Heart left ventricle (tissue), 13 donors: ENCODE measurements around the gene TPRN.
A peak's percentile ranks its signal among the peaks of the same experiment; 100 is the strongest.

Source experiments
- CTCF ChIP-seq, 12 donors: fragments of 200-600 bp; sonication (generic) in 4 of 12; IDR thresholded peaks; one replicate each; pipeline versions ENCODE4 v1.5.0 to v1.8.0; 2018 to 2022; ENCODE audit warnings: antibody characterized with exemption in 12 of 12, mild to moderate bottlenecking in 5 of 12
- POLR2A ChIP-seq, 2 donors: fragments of 450-650 bp; IDR thresholded peaks; one replicate each; pipeline ENCODE4 v1.6.1; 2017; ENCODE audit warnings: antibody characterized with exemption in 2 of 2, mild to moderate bottlenecking in 2 of 2, moderate library complexity in 2 of 2
- donor health status: ischemic (EF 13 %, LVEDD 7.1; RV severe dilation, severe dysfunction).
- donor health status: DM: no; HTN: yes; CAD: no.
- donor health status: DM: no; HTN: no; CAD: no.
- donor health status: ischemic (EF 25% LVEDD 6.9; RV normal size, moderate dysfunction).
- donor health status: ischemic (EF 25% LVEDD 5.7; RV mildly dilated, moderate dysfunction).
- donor health status: ischemic (EF 35%, LVEDD 5.7; RV mildly dilated, moderate dysfunction).
- donor health status: nonischemic (EF 11% LVEDD 7.7; RV severe dilation, severe dysfunction).
- donor health status: DM: yes; HTN: yes; CAD: no.
- donor health status: PGD.
- donor health status: ischemic (EF 29% LVEDD 5.4; RV normal size, mild dysfunction).
- donor health status: nonischemic (EF 23%, LVEDD 6.1; RV moderate dilation, normal function).

GRCh38 chr9:137217276-137218211, 17.0 kb upstream of the TPRN start:
- TF ChIP-seq POLR2A (IDR thresholded peaks at IDR 0.05), result peak in 1 of 2 donors; percentile 43
- TF ChIP-seq CTCF (IDR thresholded peaks at IDR 0.05), result no peak
